ENCODE measurements around the gene SLC24A3. TPM values are rescaled to one million over a fixed set of nuclear protein-coding genes. Genes with fewer than 3 reads are reported as not detected.

SLC24A3 gene
- total and polyA plus RNA-seq, 2 of the 13 experiments (the other 11 are each of a cell fraction or from before 2014, with no cell fraction given): not detected

GRCh38 chr20:19758501-19759331, 546.3 kb downstream of the SLC24A3 start (continued):
- TF ChIP-seq KLF16 (CRISPR knock-in tag; IDR thresholded peaks at IDR 0.05): peak in 1 of 2 experiments; percentile 54; a peak in 2 of 4 replicates
- TF ChIP-seq ISX (CRISPR knock-in tag; conservative IDR thresholded peaks at IDR 0.05): no peak
- peak; percentile 85; the same call in 1 of the 2 replicates for TF ChIP-seq PCBP1 (IDR thresholded peaks at IDR 0.05; ENCODE audit: borderline replicate concordance, low read depth, low read length)
- TF ChIP-seq PAWR (CRISPR knock-in tag; IDR thresholded peaks at IDR 0.05; ENCODE audit: borderline replicate concordance): no peak
- TF ChIP-seq ZNF207 (IDR thresholded peaks at IDR 0.05; ENCODE audit: borderline replicate concordance): no peak
- no peak for TF ChIP-seq FOXO4 (CRISPR knock-in tag; conservative IDR thresholded peaks at IDR 0.05)
- TF ChIP-seq FOXP1 (IDR thresholded peaks at IDR 0.05): no peak
- no peak for TF ChIP-seq FOXP1 (CRISPR knock-in tag; IDR thresholded peaks at IDR 0.05)
- no peak for TF ChIP-seq CBFB (CRISPR knock-in tag; IDR thresholded peaks at IDR 0.05)
- no peak for TF ChIP-seq ZNF619 (CRISPR knock-in tag; IDR thresholded peaks at IDR 0.05)
- TF ChIP-seq HDAC1 (CRISPR knock-in tag; IDR thresholded peaks at IDR 0.05): peak; percentile 72; the same call in 1 of the 2 replicates
- TF ChIP-seq HNF1B (CRISPR knock-in tag; IDR thresholded peaks at IDR 0.05): no peak; the same call in 1 of the 2 replicates
- TF ChIP-seq ZNF709 (CRISPR knock-in tag; IDR thresholded peaks at IDR 0.05): peak; percentile 55; the same call in 1 of the 2 replicates
- no peak for TF ChIP-seq SETDB1 (CRISPR knock-in tag; IDR thresholded peaks at IDR 0.05; ENCODE audit: borderline replicate concordance)
- no peak for TF ChIP-seq ARNTL (CRISPR knock-in tag; IDR thresholded peaks at IDR 0.05)
- TF ChIP-seq, protein P1, sequence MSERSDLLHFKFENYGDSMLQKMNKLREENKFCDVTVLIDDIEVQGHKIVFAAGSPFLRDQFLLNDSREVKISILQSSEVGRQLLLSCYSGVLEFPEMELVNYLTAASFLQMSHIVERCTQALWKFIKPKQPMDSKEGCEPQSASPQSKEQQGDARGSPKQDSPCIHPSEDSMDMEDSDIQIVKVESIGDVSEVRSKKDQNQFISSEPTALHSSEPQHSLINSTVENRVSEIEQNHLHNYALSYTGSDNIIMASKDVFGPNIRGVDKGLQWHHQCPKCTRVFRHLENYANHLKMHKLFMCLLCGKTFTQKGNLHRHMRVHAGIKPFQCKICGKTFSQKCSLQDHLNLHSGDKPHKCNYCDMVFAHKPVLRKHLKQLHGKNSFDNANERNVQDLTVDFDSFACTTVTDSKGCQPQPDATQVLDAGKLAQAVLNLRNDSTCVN (CRISPR knock-in tag; IDR thresholded peaks at IDR 0.05; ENCODE audit: borderline replicate concordance): 0 out of 2 replicates have a peak, but pooled peaks have one; percentile 28
- no peak for TF ChIP-seq SUZ12 (IDR thresholded peaks at IDR 0.05; ENCODE audit: low read depth, low read length)
- TF ChIP-seq ZFX (CRISPR knock-in tag; IDR thresholded peaks at IDR 0.05; ENCODE audit: low read depth): peak; percentile 52
- TF ChIP-seq ZNF768 (CRISPR knock-in tag; IDR thresholded peaks at IDR 0.05): no peak
- no peak for TF ChIP-seq SKI (IDR thresholded peaks at IDR 0.05; ENCODE audit: partially characterized antibody)
- no peak; the same call in 1 of the 2 replicates for TF ChIP-seq ZNF367 (CRISPR knock-in tag; IDR thresholded peaks at IDR 0.05; ENCODE audit: borderline replicate concordance)
- no peak for TF ChIP-seq RBM22 (optimal IDR thresholded peaks at IDR 0.05; ENCODE audit: low read length)
- TF ChIP-seq ERF (CRISPR knock-in tag; IDR thresholded peaks at IDR 0.05): peak; percentile 43; the same call in 1 of the 2 replicates
- peak; percentile 42; the same call in 1 of the 2 replicates for TF ChIP-seq PAX8 (CRISPR knock-in tag; IDR thresholded peaks at IDR 0.05; ENCODE audit: borderline replicate concordance)
- TF ChIP-seq, protein P2, sequence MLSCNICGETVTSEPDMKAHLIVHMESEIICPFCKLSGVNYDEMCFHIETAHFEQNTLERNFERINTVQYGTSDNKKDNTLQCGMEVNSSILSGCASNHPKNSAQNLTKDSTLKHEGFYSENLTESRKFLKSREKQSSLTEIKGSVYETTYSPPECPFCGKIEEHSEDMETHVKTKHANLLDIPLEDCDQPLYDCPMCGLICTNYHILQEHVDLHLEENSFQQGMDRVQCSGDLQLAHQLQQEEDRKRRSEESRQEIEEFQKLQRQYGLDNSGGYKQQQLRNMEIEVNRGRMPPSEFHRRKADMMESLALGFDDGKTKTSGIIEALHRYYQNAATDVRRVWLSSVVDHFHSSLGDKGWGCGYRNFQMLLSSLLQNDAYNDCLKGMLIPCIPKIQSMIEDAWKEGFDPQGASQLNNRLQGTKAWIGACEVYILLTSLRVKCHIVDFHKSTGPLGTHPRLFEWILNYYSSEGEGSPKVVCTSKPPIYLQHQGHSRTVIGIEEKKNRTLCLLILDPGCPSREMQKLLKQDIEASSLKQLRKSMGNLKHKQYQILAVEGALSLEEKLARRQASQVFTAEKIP (CRISPR knock-in tag; IDR thresholded peaks at IDR 0.05; ENCODE audit: borderline replicate concordance): no peak
